HEK293 (cell line): ENCODE results near the gene DSCAM.

Experiments
- CTCF ChIA-PET: fragments of 350-600 bp; formaldehyde crosslinking; extraction: SDS; loops from one replicate; lab custom pipeline; 2021; ENCODE audit warnings: antibody characterized with exemption; lab: Yijun Ruan, JAX
- POLR2A ChIA-PET: fragments of 300-600 bp; formaldehyde crosslinking; extraction: SDS; loops from one replicate; lab custom pipeline; 2020; ENCODE audit warnings: antibody characterized with exemption, inconsistent platforms; lab: Yijun Ruan, JAX
- H3K27ac ChIP-seq: fragments of 200-500 bp; sonication (Bioruptor generic); 2 replicates; pipeline ENCODE4 v1.5.1; 2014; ENCODE audit warnings: low read depth, low read length, control low read depth, inconsistent platforms; ENCODE audit errors: extremely low read depth
- H3K36me3 ChIP-seq, 2 experiments: fragments of 200-500 bp in 1 of 2; sonication (Bioruptor generic) in 1 of 2; 1 replicate in 1 of 2; 2 replicates in 1 of 2; pipeline ENCODE4 v1.5.1; 2014 to 2017; ENCODE audit warnings: inconsistent platforms in 2 of 2, low read length in 2 of 2; ENCODE audit not compliant: control insufficient read depth in 2 of 2, insufficient read depth in 1 of 2
- H3K4me1 ChIP-seq: fragments of 200-500 bp; sonication (Bioruptor generic); 2 replicates; pipeline ENCODE4 v1.5.1; 2014; ENCODE audit warnings: mild to moderate bottlenecking, low read length, inconsistent platforms; ENCODE audit not compliant: control insufficient read depth, insufficient read depth
- H3K4me3 ChIP-seq: 2 replicates; pipeline ENCODE4 v1.5.1; 2011; ENCODE audit warnings: low read depth, mild to moderate bottlenecking, control low read depth, low read length, moderate library complexity
- H3K9me3 ChIP-seq: fragments of 200-500 bp; sonication (Bioruptor generic); 2 replicates; pipeline ENCODE4 v1.5.1; 2014; ENCODE audit warnings: low read depth, low read length, inconsistent platforms; ENCODE audit not compliant: control insufficient read depth, insufficient read depth
- BCL11B ChIP-seq: fragments of 450-650 bp; formaldehyde crosslinking; IDR thresholded peaks from 2 replicates; pipeline ENCODE4 v1.5.1; 2016; ENCODE audit warnings: low read depth, missing biosample characterization, missing genetic modification characterization
- FEZF1 ChIP-seq: fragments of 450-650 bp; formaldehyde crosslinking; IDR thresholded peaks from 2 replicates; pipeline ENCODE4 v1.5.1; 2016; ENCODE audit warnings: missing biosample characterization, missing genetic modification characterization
- KLF1 ChIP-seq: fragments of 450-650 bp; formaldehyde crosslinking; IDR thresholded peaks from 2 replicates; pipeline ENCODE4 v1.5.1; 2016; ENCODE audit warnings: missing biosample characterization, missing genetic modification characterization
- KLF9 ChIP-seq: fragments of 450-650 bp; formaldehyde crosslinking; IDR thresholded peaks from 2 replicates; pipeline ENCODE4 v1.5.1; 2016; ENCODE audit warnings: missing biosample characterization, missing genetic modification characterization, low read depth
- SCRT2 ChIP-seq: fragments of 450-650 bp; formaldehyde crosslinking; IDR thresholded peaks from 2 replicates; pipeline ENCODE4 v1.5.1; 2016; ENCODE audit warnings: missing biosample characterization, missing genetic modification characterization
- SP7 ChIP-seq: fragments of 450-650 bp; formaldehyde crosslinking; IDR thresholded peaks from 2 replicates; pipeline ENCODE4 v1.5.1; 2016; ENCODE audit warnings: missing biosample characterization, missing genetic modification characterization
- WT1 ChIP-seq: fragments of 450-650 bp; formaldehyde crosslinking; IDR thresholded peaks from 2 replicates; pipeline ENCODE4 v1.5.1; 2016; ENCODE audit warnings: missing biosample characterization, missing genetic modification characterization
- ZNF544 ChIP-seq: fragments of 450-650 bp; formaldehyde crosslinking; IDR thresholded peaks from 2 replicates; pipeline ENCODE4 v1.5.0; 2017; ENCODE audit warnings: missing biosample characterization, missing genetic modification characterization
- ZNF549 ChIP-seq: fragments of 450-650 bp; IDR thresholded peaks from 2 replicates; pipeline ENCODE4 v1.5.1; 2018; ENCODE audit warnings: missing biosample characterization, missing genetic modification characterization, mild to moderate bottlenecking, inconsistent platforms, moderate library complexity
- ZNF585B ChIP-seq: fragments of 450-650 bp; formaldehyde crosslinking; IDR thresholded peaks from 2 replicates; pipeline ENCODE4 v1.5.1; 2016; ENCODE audit warnings: missing biosample characterization, missing genetic modification characterization
- ZNF677 ChIP-seq: fragments of 450-650 bp; IDR thresholded peaks from 2 replicates; pipeline ENCODE4 v1.5.0; 2018; ENCODE audit warnings: missing biosample characterization, mild to moderate bottlenecking, missing genetic modification characterization, moderate library complexity
- ZNF701 ChIP-seq: fragments of 450-650 bp; formaldehyde crosslinking; IDR thresholded peaks from 2 replicates; pipeline ENCODE4 v1.5.1; 2016; ENCODE audit warnings: missing biosample characterization, missing genetic modification characterization
- ZSCAN16 ChIP-seq: fragments of 450-650 bp; formaldehyde crosslinking; IDR thresholded peaks from 2 replicates; pipeline ENCODE4 v1.5.1; 2016; ENCODE audit warnings: missing biosample characterization, missing genetic modification characterization
- TF ChIP-seq, protein P1 (sequence below): fragments of 450-650 bp; formaldehyde crosslinking; IDR thresholded peaks from 2 replicates; pipeline ENCODE4 v1.5.1; 2016; ENCODE audit warnings: missing biosample characterization, missing genetic modification characterization
- TF ChIP-seq, protein P2 (sequence below): fragments of 450-650 bp; formaldehyde crosslinking; IDR thresholded peaks from 2 replicates; pipeline ENCODE4 v1.5.1; 2016; ENCODE audit warnings: missing biosample characterization, missing genetic modification characterization
- TF ChIP-seq, protein P3 (sequence below): fragments of 450-650 bp; formaldehyde crosslinking; IDR thresholded peaks from 2 replicates; pipeline ENCODE4 v1.5.1; 2016; ENCODE audit warnings: missing biosample characterization, missing genetic modification characterization
- TF ChIP-seq, protein P4 (sequence below): fragments of 450-650 bp; formaldehyde crosslinking; IDR thresholded peaks from 2 replicates; pipeline ENCODE4 v1.5.1; 2016; ENCODE audit warnings: missing biosample characterization, missing genetic modification characterization
- TF ChIP-seq, protein P5 (sequence below): fragments of 450-650 bp; formaldehyde crosslinking; IDR thresholded peaks from 2 replicates; pipeline ENCODE4; 2016; ENCODE audit warnings: missing biosample characterization, missing genetic modification characterization
- TF ChIP-seq, protein P6 (sequence below): fragments of 450-650 bp; IDR thresholded peaks from 2 replicates; pipeline ENCODE4 v1.5.1; 2018; ENCODE audit warnings: missing biosample characterization, missing genetic modification characterization

The DSCAM gene

DNA sequence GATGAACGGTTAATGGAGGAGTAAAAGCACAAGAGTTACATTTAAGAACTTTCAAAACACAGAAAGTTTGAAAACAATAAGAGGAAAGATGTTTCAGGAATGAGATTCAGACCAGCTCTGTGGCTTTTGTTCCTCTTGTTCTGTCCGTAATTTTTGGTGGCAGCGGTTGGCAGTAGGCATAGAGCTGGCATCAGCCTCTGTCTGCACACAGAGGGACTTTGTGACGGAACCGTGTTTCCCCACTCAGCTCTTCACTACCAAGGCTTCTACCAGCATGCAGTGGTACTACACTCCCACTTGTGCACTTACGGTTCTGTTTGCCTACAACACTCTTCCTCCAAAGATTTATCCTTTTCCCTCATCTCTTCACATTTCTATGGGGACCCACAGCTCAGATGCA lies 212.8 kb downstream of the DSCAM start:
- H3K9me3 ChIP-seq, result no peaks in the 10 kb centered on the region
- H3K36me3 ChIP-seq, result no peaks in the 10 kb centered on the region
- H3K4me1 ChIP-seq, result no peaks in the 10 kb centered on the region
- no peak overlapping the region for H3K4me3 ChIP-seq
- CTCF ChIA-PET, result no interaction called here
- no peak for TF ChIP-seq WT1 (tag by site-specific recombination)
- TF ChIP-seq ZNF544, result no peak
- no peak for TF ChIP-seq ZNF677 (tag by site-specific recombination)
- TF ChIP-seq BCL11B, result no peak
- TF ChIP-seq, protein P1, sequence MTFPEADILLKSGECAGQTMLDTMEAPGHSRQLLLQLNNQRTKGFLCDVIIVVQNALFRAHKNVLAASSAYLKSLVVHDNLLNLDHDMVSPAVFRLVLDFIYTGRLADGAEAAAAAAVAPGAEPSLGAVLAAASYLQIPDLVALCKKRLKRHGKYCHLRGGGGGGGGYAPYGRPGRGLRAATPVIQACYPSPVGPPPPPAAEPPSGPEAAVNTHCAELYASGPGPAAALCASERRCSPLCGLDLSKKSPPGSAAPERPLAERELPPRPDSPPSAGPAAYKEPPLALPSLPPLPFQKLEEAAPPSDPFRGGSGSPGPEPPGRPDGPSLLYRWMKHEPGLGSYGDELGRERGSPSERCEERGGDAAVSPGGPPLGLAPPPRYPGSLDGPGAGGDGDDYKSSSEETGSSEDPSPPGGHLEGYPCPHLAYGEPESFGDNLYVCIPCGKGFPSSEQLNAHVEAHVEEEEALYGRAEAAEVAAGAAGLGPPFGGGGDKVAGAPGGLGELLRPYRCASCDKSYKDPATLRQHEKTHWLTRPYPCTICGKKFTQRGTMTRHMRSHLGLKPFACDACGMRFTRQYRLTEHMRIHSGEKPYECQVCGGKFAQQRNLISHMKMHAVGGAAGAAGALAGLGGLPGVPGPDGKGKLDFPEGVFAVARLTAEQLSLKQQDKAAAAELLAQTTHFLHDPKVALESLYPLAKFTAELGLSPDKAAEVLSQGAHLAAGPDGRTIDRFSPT (tag by site-specific recombination), result no peak
- TF ChIP-seq ZSCAN16 (tag by site-specific recombination), result no peak
- no peak for TF ChIP-seq SCRT2 (tag by site-specific recombination)
- TF ChIP-seq, protein P2, sequence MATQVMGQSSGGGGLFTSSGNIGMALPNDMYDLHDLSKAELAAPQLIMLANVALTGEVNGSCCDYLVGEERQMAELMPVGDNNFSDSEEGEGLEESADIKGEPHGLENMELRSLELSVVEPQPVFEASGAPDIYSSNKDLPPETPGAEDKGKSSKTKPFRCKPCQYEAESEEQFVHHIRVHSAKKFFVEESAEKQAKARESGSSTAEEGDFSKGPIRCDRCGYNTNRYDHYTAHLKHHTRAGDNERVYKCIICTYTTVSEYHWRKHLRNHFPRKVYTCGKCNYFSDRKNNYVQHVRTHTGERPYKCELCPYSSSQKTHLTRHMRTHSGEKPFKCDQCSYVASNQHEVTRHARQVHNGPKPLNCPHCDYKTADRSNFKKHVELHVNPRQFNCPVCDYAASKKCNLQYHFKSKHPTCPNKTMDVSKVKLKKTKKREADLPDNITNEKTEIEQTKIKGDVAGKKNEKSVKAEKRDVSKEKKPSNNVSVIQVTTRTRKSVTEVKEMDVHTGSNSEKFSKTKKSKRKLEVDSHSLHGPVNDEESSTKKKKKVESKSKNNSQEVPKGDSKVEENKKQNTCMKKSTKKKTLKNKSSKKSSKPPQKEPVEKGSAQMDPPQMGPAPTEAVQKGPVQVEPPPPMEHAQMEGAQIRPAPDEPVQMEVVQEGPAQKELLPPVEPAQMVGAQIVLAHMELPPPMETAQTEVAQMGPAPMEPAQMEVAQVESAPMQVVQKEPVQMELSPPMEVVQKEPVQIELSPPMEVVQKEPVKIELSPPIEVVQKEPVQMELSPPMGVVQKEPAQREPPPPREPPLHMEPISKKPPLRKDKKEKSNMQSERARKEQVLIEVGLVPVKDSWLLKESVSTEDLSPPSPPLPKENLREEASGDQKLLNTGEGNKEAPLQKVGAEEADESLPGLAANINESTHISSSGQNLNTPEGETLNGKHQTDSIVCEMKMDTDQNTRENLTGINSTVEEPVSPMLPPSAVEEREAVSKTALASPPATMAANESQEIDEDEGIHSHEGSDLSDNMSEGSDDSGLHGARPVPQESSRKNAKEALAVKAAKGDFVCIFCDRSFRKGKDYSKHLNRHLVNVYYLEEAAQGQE (tag by site-specific recombination), result no peak
- no peak for TF ChIP-seq ZNF701
- TF ChIP-seq KLF9 (tag by site-specific recombination), result no peak
- TF ChIP-seq, protein P3, sequence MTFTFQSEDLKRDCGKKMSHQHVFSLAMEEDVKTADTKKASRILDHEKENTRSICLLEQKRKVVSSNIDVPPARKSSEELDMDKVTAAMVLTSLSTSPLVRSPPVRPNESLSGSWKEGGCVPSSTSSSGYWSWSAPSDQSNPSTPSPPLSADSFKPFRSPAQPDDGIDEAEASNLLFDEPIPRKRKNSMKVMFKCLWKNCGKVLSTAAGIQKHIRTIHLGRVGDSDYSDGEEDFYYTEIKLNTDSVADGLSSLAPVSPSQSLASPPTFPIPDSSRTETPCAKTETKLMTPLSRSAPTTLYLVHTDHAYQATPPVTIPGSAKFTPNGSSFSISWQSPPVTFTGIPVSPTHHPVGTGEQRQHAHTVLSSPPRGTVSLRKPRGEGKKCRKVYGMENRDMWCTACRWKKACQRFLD (tag by site-specific recombination), result no peak
- TF ChIP-seq, protein P4, sequence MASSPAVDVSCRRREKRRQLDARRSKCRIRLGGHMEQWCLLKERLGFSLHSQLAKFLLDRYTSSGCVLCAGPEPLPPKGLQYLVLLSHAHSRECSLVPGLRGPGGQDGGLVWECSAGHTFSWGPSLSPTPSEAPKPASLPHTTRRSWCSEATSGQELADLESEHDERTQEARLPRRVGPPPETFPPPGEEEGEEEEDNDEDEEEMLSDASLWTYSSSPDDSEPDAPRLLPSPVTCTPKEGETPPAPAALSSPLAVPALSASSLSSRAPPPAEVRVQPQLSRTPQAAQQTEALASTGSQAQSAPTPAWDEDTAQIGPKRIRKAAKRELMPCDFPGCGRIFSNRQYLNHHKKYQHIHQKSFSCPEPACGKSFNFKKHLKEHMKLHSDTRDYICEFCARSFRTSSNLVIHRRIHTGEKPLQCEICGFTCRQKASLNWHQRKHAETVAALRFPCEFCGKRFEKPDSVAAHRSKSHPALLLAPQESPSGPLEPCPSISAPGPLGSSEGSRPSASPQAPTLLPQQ (tag by site-specific recombination), result no peak
- no peak for TF ChIP-seq ZNF585B (tag by site-specific recombination)
- no peak for TF ChIP-seq KLF1 (tag by site-specific recombination)
- TF ChIP-seq FEZF1 (tag by site-specific recombination), result no peak
- no peak for TF ChIP-seq SP7 (tag by site-specific recombination)
- TF ChIP-seq, protein P5, sequence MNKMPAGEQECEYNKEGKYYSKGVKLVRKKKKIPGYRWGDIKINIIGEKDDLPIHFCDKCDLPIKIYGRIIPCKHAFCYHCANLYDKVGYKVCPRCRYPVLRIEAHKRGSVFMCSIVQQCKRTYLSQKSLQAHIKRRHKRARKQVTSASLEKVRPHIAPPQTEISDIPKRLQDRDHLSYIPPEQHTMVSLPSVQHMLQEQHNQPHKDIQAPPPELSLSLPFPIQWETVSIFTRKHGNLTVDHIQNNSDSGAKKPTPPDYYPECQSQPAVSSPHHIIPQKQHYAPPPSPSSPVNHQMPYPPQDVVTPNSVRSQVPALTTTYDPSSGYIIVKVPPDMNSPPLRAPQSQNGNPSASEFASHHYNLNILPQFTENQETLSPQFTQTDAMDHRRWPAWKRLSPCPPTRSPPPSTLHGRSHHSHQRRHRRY (tag by site-specific recombination), result no peak
- TF ChIP-seq, protein P6, sequence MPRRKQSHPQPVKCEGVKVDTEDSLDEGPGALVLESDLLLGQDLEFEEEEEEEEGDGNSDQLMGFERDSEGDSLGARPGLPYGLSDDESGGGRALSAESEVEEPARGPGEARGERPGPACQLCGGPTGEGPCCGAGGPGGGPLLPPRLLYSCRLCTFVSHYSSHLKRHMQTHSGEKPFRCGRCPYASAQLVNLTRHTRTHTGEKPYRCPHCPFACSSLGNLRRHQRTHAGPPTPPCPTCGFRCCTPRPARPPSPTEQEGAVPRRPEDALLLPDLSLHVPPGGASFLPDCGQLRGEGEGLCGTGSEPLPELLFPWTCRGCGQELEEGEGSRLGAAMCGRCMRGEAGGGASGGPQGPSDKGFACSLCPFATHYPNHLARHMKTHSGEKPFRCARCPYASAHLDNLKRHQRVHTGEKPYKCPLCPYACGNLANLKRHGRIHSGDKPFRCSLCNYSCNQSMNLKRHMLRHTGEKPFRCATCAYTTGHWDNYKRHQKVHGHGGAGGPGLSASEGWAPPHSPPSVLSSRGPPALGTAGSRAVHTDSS, result no peak
- no peak for TF ChIP-seq ZNF549
- TF ChIP-seq, all 188 proteins: peak for 0
- POLR2A ChIA-PET, result interaction anchor here (0.6 kb wide), 1 partner anchor 14 kb away, joined by 3 read pairs; no protein-coding TSS in a partner anchor
- H3K27ac ChIP-seq, result no peak overlapping the region
